AG10803 (cell line): Measurements from ENCODE around the gene PLD3.

Experiments
- DNase-seq: peaks from one replicate; pipeline ENCODE4 v3.0.0; 2010; ENCODE audit warnings: low read depth
- H3K4me3 ChIP-seq: 2 replicates; pipeline ENCODE4 v1.5.1; 2011; ENCODE audit warnings: mild to moderate bottlenecking, low read length, control low read depth
- TF ChIP-seq, protein P1 (sequence below): conservative IDR thresholded peaks from 2 replicates; pipeline ENCODE4 v1.5.1; 2011; ENCODE audit warnings: mild to moderate bottlenecking, low read length, control low read depth, inconsistent platforms

The PLD3 gene

DNA sequence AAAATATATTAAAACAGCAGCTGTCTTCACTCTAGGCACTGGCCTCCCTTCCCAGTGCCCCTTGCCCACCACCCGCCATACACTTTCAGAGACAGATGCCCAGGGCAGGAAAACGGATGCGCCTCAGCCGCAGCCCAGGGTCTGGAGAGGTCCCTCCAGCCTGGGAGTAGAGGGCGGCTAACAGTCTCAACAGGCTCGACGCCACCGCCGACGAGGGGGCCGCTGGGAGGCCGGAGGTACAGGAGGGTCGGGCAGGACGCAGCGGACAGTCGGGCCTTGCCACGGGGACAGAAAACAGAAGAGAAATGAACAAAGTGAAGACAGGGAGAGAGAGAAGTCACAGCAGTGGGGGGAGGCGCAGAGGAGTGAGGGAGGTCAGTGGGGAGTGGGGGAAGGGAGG, 27.4 kb upstream of the PLD3 start:
- TF ChIP-seq, protein P1, sequence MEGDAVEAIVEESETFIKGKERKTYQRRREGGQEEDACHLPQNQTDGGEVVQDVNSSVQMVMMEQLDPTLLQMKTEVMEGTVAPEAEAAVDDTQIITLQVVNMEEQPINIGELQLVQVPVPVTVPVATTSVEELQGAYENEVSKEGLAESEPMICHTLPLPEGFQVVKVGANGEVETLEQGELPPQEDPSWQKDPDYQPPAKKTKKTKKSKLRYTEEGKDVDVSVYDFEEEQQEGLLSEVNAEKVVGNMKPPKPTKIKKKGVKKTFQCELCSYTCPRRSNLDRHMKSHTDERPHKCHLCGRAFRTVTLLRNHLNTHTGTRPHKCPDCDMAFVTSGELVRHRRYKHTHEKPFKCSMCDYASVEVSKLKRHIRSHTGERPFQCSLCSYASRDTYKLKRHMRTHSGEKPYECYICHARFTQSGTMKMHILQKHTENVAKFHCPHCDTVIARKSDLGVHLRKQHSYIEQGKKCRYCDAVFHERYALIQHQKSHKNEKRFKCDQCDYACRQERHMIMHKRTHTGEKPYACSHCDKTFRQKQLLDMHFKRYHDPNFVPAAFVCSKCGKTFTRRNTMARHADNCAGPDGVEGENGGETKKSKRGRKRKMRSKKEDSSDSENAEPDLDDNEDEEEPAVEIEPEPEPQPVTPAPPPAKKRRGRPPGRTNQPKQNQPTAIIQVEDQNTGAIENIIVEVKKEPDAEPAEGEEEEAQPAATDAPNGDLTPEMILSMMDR, result no peak
- no peak for DNase-seq
- no peak overlapping the region for H3K4me3 ChIP-seq

DNA sequence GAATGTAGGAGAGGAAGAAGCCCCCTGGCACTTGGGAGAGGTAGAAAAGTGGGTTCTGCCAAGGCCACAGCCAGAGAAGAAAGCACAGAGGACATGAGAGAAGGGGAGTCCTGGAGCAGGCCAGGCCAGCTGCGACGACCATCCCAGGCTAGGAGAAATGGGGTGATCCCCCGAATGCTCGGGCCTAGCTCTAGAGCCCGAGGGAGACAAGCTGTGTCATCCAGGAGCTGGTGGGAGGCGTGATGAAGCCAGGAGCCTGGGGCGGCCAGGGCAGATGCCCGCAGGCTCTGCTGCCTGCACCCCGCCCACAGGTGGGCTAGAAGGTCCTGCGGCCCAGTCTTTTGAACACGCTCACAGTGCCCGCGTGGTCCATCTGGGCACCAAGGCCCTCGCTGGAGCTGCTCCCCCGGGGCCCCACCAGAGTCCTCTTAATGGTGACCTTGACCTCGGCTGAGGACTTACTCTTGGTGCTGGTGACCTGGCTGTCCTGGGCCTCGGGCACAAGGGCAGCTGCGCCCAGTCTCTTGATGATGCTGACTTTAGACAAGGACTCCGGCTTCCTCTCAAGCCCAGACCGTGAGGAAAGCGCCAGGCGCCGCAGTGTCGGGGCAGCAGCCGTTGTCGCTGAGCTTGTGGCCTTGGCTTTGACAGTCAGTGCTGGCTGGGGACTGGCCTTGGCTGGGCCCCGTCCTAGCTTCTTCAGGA, 26.8 kb upstream of the PLD3 start:
- TF ChIP-seq, protein P1, result no peak
- H3K4me3 ChIP-seq, result no peak overlapping the region
- no peak for DNase-seq

DNA sequence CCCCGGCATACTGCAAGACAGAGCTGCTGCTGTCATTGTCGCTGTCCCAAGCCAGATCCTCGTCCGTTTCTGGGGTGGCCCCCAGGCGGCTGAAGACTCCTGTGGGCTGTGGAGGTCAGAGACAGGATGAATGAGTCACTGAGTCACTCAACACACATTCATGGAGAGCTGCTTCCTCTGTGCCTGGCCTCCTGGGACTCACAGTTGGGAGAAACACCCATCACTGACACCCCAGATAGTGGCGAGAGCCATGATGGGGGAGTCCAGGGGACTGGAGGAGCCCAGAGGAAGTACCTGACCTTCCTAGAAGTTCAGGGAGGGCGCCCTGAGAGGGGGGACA, 26.3 kb upstream of the PLD3 start:
- no peak overlapping the region for H3K4me3 ChIP-seq
- TF ChIP-seq, protein P1, result no peak
- no peak for DNase-seq

DNA sequence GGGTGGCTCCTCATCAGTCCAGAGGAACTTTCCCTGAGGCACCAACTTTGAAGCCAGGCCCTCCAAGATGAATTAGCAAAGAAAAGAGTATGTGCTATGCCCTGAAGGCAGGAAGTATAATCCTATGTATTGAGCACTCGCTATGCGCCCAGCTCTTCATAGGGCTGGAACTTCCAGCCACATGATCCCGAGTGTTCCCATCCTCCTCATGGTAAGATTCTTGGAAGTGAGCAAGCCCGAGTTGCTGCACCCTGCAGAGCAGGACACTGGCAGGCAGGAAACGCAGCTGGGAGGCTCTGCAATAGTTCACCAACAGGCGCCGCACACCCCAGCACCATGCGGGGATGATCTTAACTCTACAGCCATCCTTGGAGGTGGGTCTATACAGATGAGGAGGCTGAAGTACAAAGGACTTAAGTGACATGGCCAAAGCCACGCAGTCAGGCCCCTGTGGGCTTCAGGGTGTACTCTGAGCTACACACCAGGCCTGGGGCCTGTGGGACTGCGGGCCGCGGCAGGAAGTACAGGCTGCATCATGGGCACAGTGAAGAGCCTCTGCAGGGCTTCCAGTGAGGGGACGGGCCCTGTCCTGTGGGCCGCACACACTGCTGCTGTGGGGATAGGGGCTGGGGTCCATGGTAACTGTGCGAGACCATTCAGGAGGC, 25.4 kb upstream of the PLD3 start:
- no peak for DNase-seq
- no peak overlapping the region for H3K4me3 ChIP-seq
- TF ChIP-seq, protein P1, result no peak

DNA sequence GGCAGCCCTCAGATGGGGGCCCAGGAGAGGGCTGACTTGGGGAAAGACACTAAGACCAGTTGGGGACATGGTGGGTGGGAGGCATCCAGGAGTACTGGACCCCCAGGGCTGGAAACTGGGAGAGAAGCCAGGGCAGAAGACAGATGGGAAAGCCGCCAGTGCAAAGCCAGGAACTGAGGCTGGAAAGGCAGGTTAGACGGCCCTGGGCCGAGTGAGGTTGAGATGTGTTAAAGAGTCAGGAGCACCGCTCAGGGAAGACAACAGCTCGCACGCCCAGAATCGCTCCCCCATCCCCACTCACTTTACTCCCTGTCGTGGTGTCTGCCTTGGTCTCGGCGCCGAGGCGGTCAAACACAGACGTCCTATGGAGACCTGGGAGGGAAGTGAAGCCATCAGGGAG, 24.8 kb upstream of the PLD3 start:
- TF ChIP-seq, protein P1, result no peak
- no peak overlapping the region for H3K4me3 ChIP-seq
- no peak for DNase-seq

DNA sequence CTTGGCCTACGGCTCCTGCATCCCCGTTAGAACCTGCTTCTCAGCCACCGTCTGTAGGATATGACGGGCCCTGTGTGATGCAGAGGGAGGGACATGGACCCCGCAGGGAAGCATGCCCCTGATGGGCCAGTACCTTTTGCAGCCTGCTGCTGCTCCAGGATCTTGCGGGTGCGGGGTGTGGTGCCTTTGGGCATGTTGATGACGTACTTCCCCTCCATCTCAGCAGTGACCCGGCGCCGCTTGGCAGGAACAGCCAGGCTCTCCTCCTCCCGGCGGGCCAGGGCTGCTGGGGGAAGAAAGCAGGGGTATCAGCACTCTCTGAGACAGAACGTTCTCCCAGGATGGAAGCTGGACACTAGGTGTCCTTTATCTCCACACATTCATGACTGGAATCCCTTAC, 22.3 kb upstream of the PLD3 start:
- TF ChIP-seq, protein P1, result no peak
- H3K4me3 ChIP-seq, result no peak overlapping the region
- DNase-seq, result no peak

DNA sequence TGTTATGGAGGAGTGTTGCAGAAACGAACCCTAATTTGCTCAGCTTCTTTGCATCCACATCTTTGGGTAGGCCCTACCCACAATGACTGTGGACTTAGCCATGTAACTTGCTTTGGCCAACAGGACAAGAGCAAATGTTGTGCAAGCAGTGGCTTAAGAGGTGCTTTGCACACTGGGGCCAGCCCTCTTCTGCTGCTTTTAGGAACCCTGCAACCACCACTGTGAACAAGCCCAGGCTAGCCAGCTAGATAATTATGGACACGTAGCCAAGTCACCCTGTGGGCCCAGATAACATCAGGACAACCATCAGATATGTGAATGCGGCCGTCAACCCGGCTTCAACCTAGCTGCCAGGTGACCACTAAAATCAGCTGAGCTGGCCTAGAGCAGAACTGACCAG, 17.4 kb upstream of the PLD3 start:
- TF ChIP-seq, protein P1, result no peak
- DNase-seq, result no peak
- H3K4me3 ChIP-seq, result no peak overlapping the region
